Measurements from ENCODE around the gene MEF2B. TPM values are rescaled to one million over a fixed set of nuclear protein-coding genes. Genes with fewer than 3 reads are reported as not detected.
A peak's percentile ranks its signal among the peaks of the same experiment; 100 is the strongest.

The MEF2B gene
- polyA plus RNA-seq, 1 donor from 2014 or later = 0.22 TPM

- Histone ChIP-seq H4K20me1 (ENCODE audit: insufficient read depth) (no peaks in the 10 kb centered on the region), H2AFZ (ENCODE audit: low read depth, low read length) (peak within 1 kb of the TSS; percentile 51), H3K4me3 (ENCODE audit: low read length) (peak within 1 kb of the TSS; percentile 77), H3K9ac (ENCODE audit: low read length) (peak within 1 kb of the TSS; percentile 61), H3K27ac (ENCODE audit: low read length) (no peak within 1 kb of the TSS), H3F3A (ENCODE audit: insufficient read depth, low read length, poor library complexity, severe bottlenecking) (no peaks in the 10 kb centered on the region), H3K9me2 (ENCODE audit: insufficient read depth, low read length) (no peaks in the 10 kb centered on the region), H3K9me3 (ENCODE audit: low read length) (no peaks in the 10 kb centered on the region), H3K36me3 (ENCODE audit: insufficient read depth, low read length) (no peaks in the 10 kb centered on the region), H3K27me3 (ENCODE audit: insufficient read depth, low read depth, low read length) (no peaks in the 10 kb centered on the region), H3K79me2 (replicated peaks; ENCODE audit: insufficient read depth, low read length) (no peaks in the 10 kb centered on the region), H3K4me2 (ENCODE audit: low read length) (peak within 1 kb of the TSS; percentile 20)
- TF ChIP-seq POLR2AphosphoS5 (IDR thresholded peaks at IDR 0.05) (no peak), CTCF (IDR thresholded peaks at IDR 0.05; ENCODE audit: poor library complexity, severe bottlenecking) (no peak), MXI1 (conservative IDR thresholded peaks at IDR 0.05; ENCODE audit: poor library complexity, severe bottlenecking) (peak; percentile 80)
Observed at GRCh38 chr19:19203012-19203856, 33.2 kb upstream of the MEF2B start, which contains the start of gene NR2C2AP. NR2C2AP (minus strand) TSS chr19:19203414; CDS start chr19:19203060, 354 bp downstream.

- Histone ChIP-seq H3K27me3 (ENCODE audit: insufficient read depth, low read depth, low read length) (no peaks in the 10 kb centered on the region), H3K9ac (ENCODE audit: low read length) (peak overlapping the region; percentile 61), H3K4me3 (ENCODE audit: low read length) (peak overlapping the region; percentile 77), H3K9me3 (ENCODE audit: low read length) (no peaks in the 10 kb centered on the region), H3K4me2 (ENCODE audit: low read length) (peak overlapping the region; percentile 20), H3K36me3 (ENCODE audit: insufficient read depth, low read length) (no peaks in the 10 kb centered on the region), H3K79me2 (replicated peaks; ENCODE audit: insufficient read depth, low read length) (no peaks in the 10 kb centered on the region), H2AFZ (ENCODE audit: low read depth, low read length) (no peak overlapping the region), H4K20me1 (ENCODE audit: insufficient read depth) (no peaks in the 10 kb centered on the region), H3K27ac (ENCODE audit: low read length) (no peak overlapping the region), H3K9me2 (ENCODE audit: insufficient read depth, low read length) (no peaks in the 10 kb centered on the region), H3F3A (ENCODE audit: insufficient read depth, low read length, poor library complexity, severe bottlenecking) (no peaks in the 10 kb centered on the region)
- no peak for TF ChIP-seq SMC3 (conservative IDR thresholded peaks at IDR 0.05; ENCODE audit: poor library complexity)
- no peak for TF ChIP-seq REST (IDR thresholded peaks at IDR 0.05; ENCODE audit: borderline replicate concordance)
- TF ChIP-seq EZH2 (IDR thresholded peaks at IDR 0.05; ENCODE audit: borderline replicate concordance, insufficient read depth, low read length, poor library complexity, severe bottlenecking) = no peak
- TF ChIP-seq EP300 (conservative IDR thresholded peaks at IDR 0.05; ENCODE audit: poor library complexity, severe bottlenecking) = no peak
- no peak for TF ChIP-seq CTCF (IDR thresholded peaks at IDR 0.05; ENCODE audit: poor library complexity, severe bottlenecking)
- TF ChIP-seq MXI1 (conservative IDR thresholded peaks at IDR 0.05; ENCODE audit: poor library complexity, severe bottlenecking) = no peak
- no peak for TF ChIP-seq RAD21 (conservative IDR thresholded peaks at IDR 0.05)
- no peak for TF ChIP-seq POLR2AphosphoS5 (IDR thresholded peaks at IDR 0.05)
- TF ChIP-seq TAF1 (IDR thresholded peaks at IDR 0.05; ENCODE audit: low read depth) = no peak
Observed at GRCh38 chr19:19202707-19203011, 32.6 kb upstream of the MEF2B start.
